ENCODE measurements around the gene MCC. TPM values are rescaled to one million over a fixed set of nuclear protein-coding genes. Genes with fewer than 3 reads are reported as not detected.

The MCC gene
- total and polyA plus RNA-seq, 12 donors = 1.8 to 12.6 (median 8.9) TPM

- no peak for DNase-seq
- Histone ChIP-seq H3K4me3 (no peak overlapping the region), H3K27ac (no peak overlapping the region), H3K36me3 (replicated peaks in 1 of 2) (no peaks in the 10 kb centered on the region), H3K27me3 (no peaks in the 10 kb centered on the region), H3K4me1 (replicated peaks in 1 of 2) (no peaks in the 10 kb centered on the region), H3K9me3 (replicated peaks in 1 of 3) (no peaks in the 10 kb centered on the region)
- 94 to 97% (median 96%) methylated on average over 4 of the region's 4 CpGs for WGBS, 4 donors
- no peak for TF ChIP-seq CTCF (IDR thresholded peaks at IDR 0.05)
- no peak for TF ChIP-seq POLR2A (IDR thresholded peaks at IDR 0.05)
- intact Hi-C loops (cut with DNase I) = no loop called here
Observed at GRCh38 chr5:113240032-113240431, 248.2 kb downstream of the MCC start.

GRCh38 chr5:113237893-113238292 is 250.4 kb downstream of the MCC start:
- H3K27me3 ChIP-seq = no peaks in the 10 kb centered on the region
- no peaks in the 10 kb centered on the region for H3K4me1 ChIP-seq (replicated peaks in 1 of 2)
- no peak for TF ChIP-seq CTCF (IDR thresholded peaks at IDR 0.05)
- TF ChIP-seq POLR2A (IDR thresholded peaks at IDR 0.05) = no peak
- H3K36me3 ChIP-seq (replicated peaks in 1 of 2) = no peaks in the 10 kb centered on the region
- H3K4me3 ChIP-seq = no peak overlapping the region
- intact Hi-C loops (cut with DNase I) = no loop called here
- H3K9me3 ChIP-seq (replicated peaks in 1 of 3) = no peaks in the 10 kb centered on the region
- H3K27ac ChIP-seq = no peak overlapping the region
- no peak for DNase-seq

DNA sequence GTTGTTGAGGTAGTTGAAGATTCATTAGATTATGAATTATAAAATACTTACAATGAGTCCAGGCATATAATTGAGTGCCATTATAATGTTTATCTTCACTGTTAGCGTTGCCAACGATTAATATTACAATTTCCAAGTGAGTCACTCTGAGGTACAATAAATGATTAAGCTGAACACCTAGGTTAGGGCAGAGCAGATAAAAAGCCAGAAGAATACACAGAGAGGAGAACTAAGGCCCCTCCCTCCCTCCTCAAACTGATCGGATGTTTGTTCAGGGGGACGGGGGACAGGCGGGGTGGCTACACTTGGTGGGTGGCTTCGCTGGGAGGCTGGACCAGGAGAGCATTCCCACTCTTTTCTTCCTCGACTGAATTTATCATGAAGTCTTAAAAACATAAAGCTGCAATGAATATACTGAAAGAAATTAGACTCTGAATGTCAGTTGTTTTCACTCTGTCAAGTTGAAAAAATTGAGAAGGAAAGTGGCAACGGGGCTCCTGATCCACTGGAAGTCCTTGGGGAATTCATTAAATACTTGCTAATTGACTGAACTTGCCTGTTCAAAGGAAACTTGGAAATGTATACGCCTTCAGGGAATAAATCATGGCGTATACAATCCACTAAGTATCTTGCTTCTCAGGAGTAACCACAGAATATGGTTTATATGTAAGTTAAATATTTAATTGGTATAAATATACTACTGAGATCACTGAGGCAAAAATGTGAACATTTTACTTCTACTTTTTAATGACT is 251.5 kb downstream of the MCC start:
- Histone ChIP-seq H3K27ac (no peak overlapping the region), H3K36me3 (replicated peaks in 1 of 2) (no peaks in the 10 kb centered on the region), H3K27me3 (no peaks in the 10 kb centered on the region), H3K9me3 (replicated peaks in 1 of 3) (no peaks in the 10 kb centered on the region), H3K4me1 (replicated peaks in 1 of 2) (peaks cover 0 to 9% of the 10 kb centered on the region in 2 donors), H3K4me3 (no peak overlapping the region)
- TF ChIP-seq POLR2A (IDR thresholded peaks at IDR 0.05) (no peak), CTCF (IDR thresholded peaks at IDR 0.05) (no peak)
- intact Hi-C loops (cut with DNase I) = no loop called here
- 82 to 93% (median 87%) methylated on average over 10 of the region's 10 CpGs for WGBS, 4 donors
- no peak for DNase-seq

DNA sequence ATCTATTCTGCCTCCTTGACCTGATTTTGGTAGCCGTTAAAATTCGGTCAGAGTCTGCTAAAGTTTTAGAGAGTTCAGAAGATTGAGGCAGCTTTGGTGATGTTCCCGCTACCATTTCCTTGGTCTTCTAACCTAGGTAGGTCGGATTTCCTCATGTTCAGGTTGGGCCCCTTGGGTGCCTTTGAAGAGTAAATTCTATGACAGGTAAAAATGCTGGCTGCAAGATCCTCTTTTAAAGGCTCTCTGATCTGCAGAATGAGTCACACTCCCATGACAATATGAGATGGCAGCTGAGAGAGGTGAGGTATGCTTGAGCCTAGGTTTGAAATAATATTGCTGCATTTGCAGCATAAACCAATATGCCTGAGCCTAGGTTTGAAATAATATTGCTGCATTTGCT is 252.4 kb downstream of the MCC start:
- no peaks in the 10 kb centered on the region for H3K36me3 ChIP-seq (replicated peaks in 1 of 2)
- DNase-seq = no peak
- 69 to 81% (median 77%) methylated on average over 4 of the region's 4 CpGs for WGBS, 4 donors
- intact Hi-C loops (cut with DNase I) = no loop called here
- no peak overlapping the region for H3K4me3 ChIP-seq
- no peaks in the 10 kb centered on the region for H3K27me3 ChIP-seq
- H3K4me1 ChIP-seq (replicated peaks in 1 of 2) = peaks cover 0 to 15% of the 10 kb centered on the region in 2 donors
- H3K9me3 ChIP-seq (replicated peaks in 1 of 3) = no peaks in the 10 kb centered on the region
- H3K27ac ChIP-seq = no peak overlapping the region
- no peak for TF ChIP-seq CTCF (IDR thresholded peaks at IDR 0.05)
- TF ChIP-seq POLR2A (IDR thresholded peaks at IDR 0.05) = no peak
